ENCODE measurements around the gene RAB28. TPM values are rescaled to one million over a fixed set of nuclear protein-coding genes. Genes with fewer than 3 reads are reported as not detected.

RAB28 gene
- polyA plus RNA-seq, 1 experiment: 9.6 TPM

- ChIA-PET CTCF (no interaction called here), POLR2A (no interaction called here)
- DNase-seq (ENCODE audit: low read depth): no peak
- H3K36me3 ChIP-seq (ENCODE audit: control insufficient read depth, insufficient read depth, low read length): no peaks in the 10 kb centered on the region
- no peak for TF ChIP-seq CTCF (IDR thresholded peaks at IDR 0.05; ENCODE audit: insufficient read depth, low read depth, low read length)
- no peaks in the 10 kb centered on the region for H3K27me3 ChIP-seq (ENCODE audit: control insufficient read depth, insufficient read depth, low read length)
- H3K4me3 ChIP-seq (ENCODE audit: low read depth, low read length): no peak overlapping the region
Measured at GRCh38 chr4:13384055-13384454, 100.1 kb downstream of the RAB28 start.

GRCh38 chr4:13378973-13379759, 105.0 kb downstream of the RAB28 start:
- TF ChIP-seq CTCF (IDR thresholded peaks at IDR 0.05; ENCODE audit: insufficient read depth, low read depth, low read length): no peak
- H3K36me3 ChIP-seq (ENCODE audit: control insufficient read depth, insufficient read depth, low read length): no peaks in the 10 kb centered on the region
- ChIA-PET CTCF (no interaction called here), POLR2A (no interaction called here)
- no peak overlapping the region for H3K4me3 ChIP-seq (ENCODE audit: low read depth, low read length)
- H3K27me3 ChIP-seq (ENCODE audit: control insufficient read depth, insufficient read depth, low read length): no peaks in the 10 kb centered on the region
- no peak for DNase-seq (ENCODE audit: low read depth)

- TF ChIP-seq CTCF (IDR thresholded peaks at IDR 0.05; ENCODE audit: insufficient read depth, low read depth, low read length): no peak
- POLR2A ChIA-PET: no interaction called here
Measured at GRCh38 chr4:13371048-13371447, 113.1 kb downstream of the RAB28 start.

GRCh38 chr4:13368217-13368616, 115.9 kb downstream of the RAB28 start:
- ChIA-PET CTCF (no interaction called here), POLR2A (no interaction called here)
- no peaks in the 10 kb centered on the region for H3K36me3 ChIP-seq (ENCODE audit: control insufficient read depth, insufficient read depth, low read length)
- H3K4me3 ChIP-seq (ENCODE audit: low read depth, low read length): no peak overlapping the region
- H3K27me3 ChIP-seq (ENCODE audit: control insufficient read depth, insufficient read depth, low read length): no peaks in the 10 kb centered on the region
- no peak for DNase-seq (ENCODE audit: low read depth)
- no peak for TF ChIP-seq CTCF (IDR thresholded peaks at IDR 0.05; ENCODE audit: insufficient read depth, low read depth, low read length)

More at GRCh38 chr4:13371048-13371447, 113.1 kb downstream of the RAB28 start:
- CTCF ChIA-PET: no interaction called here
- H3K27me3 ChIP-seq (ENCODE audit: control insufficient read depth, insufficient read depth, low read length): no peaks in the 10 kb centered on the region
- no peak overlapping the region for H3K4me3 ChIP-seq (ENCODE audit: low read depth, low read length)
- H3K36me3 ChIP-seq (ENCODE audit: control insufficient read depth, insufficient read depth, low read length): no peaks in the 10 kb centered on the region
- DNase-seq (ENCODE audit: low read depth): no peak

GRCh38 chr4:13367691-13368090, 116.4 kb downstream of the RAB28 start:
- CTCF ChIA-PET: no interaction called here
- POLR2A ChIA-PET: no interaction called here
- H3K27me3 ChIP-seq (ENCODE audit: control insufficient read depth, insufficient read depth, low read length): no peaks in the 10 kb centered on the region
- TF ChIP-seq CTCF (IDR thresholded peaks at IDR 0.05; ENCODE audit: insufficient read depth, low read depth, low read length): no peak
- H3K36me3 ChIP-seq (ENCODE audit: control insufficient read depth, insufficient read depth, low read length): no peaks in the 10 kb centered on the region
- no peak overlapping the region for H3K4me3 ChIP-seq (ENCODE audit: low read depth, low read length)
- DNase-seq (ENCODE audit: low read depth): no peak

Measured in BJ (cell line).